Neuronal stem cell (in vitro differentiated cells): ENCODE data around the gene SYT15.
A peak's percentile ranks its signal among the peaks of the same experiment; 100 is the strongest.

Source experiments
- DNase-seq: peaks from one replicate; pipeline ENCODE4 v3.0.0-alpha.2; 2013; ENCODE audit warnings: low spot score
- H2AFZ ChIP-seq: one replicate; pipeline ENCODE4 v1.6.1; 2013; ENCODE audit warnings: mild to moderate bottlenecking, low read length, inconsistent platforms
- H2AK5ac ChIP-seq: 2 replicates; pipeline ENCODE4 v1.6.1; 2013; ENCODE audit warnings: low read depth, mild to moderate bottlenecking, inconsistent platforms, low read length, moderate library complexity, mixed read lengths
- H2BK120ac ChIP-seq: 2 replicates; pipeline ENCODE4 v1.6.1; 2013; ENCODE audit warnings: low read depth, mild to moderate bottlenecking, inconsistent platforms, low read length, moderate library complexity, mixed read lengths
- H2BK12ac ChIP-seq: one replicate; pipeline ENCODE4 v1.6.1; 2013; ENCODE audit warnings: low read length, inconsistent platforms
- H2BK15ac ChIP-seq: 2 replicates; pipeline ENCODE4 v1.6.1; 2013; ENCODE audit warnings: mild to moderate bottlenecking, low read length, inconsistent platforms, mixed read lengths
- H2BK5ac ChIP-seq: one replicate; pipeline ENCODE4 v1.6.1; 2013; ENCODE audit warnings: inconsistent platforms, mild to moderate bottlenecking, low read length, moderate library complexity
- H3K14ac ChIP-seq: one replicate; pipeline ENCODE4 v1.6.1; 2013; ENCODE audit warnings: low read length, inconsistent platforms
- H3K18ac ChIP-seq: 2 replicates; pipeline ENCODE4 v1.6.1; 2013; ENCODE audit warnings: low read length, inconsistent platforms
- H3K23ac ChIP-seq: 2 replicates; pipeline ENCODE4 v1.6.1; 2013; ENCODE audit warnings: low read depth, mild to moderate bottlenecking, mixed read lengths, low read length, inconsistent platforms; ENCODE audit not compliant: poor library complexity
- H3K27ac ChIP-seq: replicated peaks from 3 replicates; pipeline ENCODE4 v1.5.1; 2013; ENCODE audit warnings: low read length, inconsistent platforms
- H3K27me3 ChIP-seq, 3 experiments: 2 replicates each; pipeline ENCODE4 v1.6.1; 2013; ENCODE audit warnings: low read length in 3 of 3, mild to moderate bottlenecking in 2 of 3, inconsistent platforms in 1 of 3, low read depth in 1 of 3, mixed read lengths in 1 of 3, moderate library complexity in 1 of 3; ENCODE audit not compliant: control insufficient read depth in 3 of 3, insufficient read depth in 3 of 3
- H3K36me3 ChIP-seq, 2 donors: replicated peaks in 1 of 2; 2 replicates each; pipeline ENCODE4 v1.6.1; 2013; ENCODE audit warnings: low read length in 2 of 2; ENCODE audit not compliant: control insufficient read depth in 2 of 2, insufficient read depth in 2 of 2
- H3K4ac ChIP-seq: 2 replicates; pipeline ENCODE4 v1.6.1; 2013; ENCODE audit warnings: inconsistent platforms, mild to moderate bottlenecking, low read length, moderate library complexity
- H3K4me1 ChIP-seq, 2 donors: 1 replicate in 1 of 2; 2 replicates in 1 of 2; pipeline ENCODE4 v1.6.1; 2013; ENCODE audit warnings: low read length in 2 of 2, low read depth in 1 of 2; ENCODE audit not compliant: control insufficient read depth in 2 of 2, insufficient read depth in 1 of 2
- H3K4me2 ChIP-seq: one replicate; pipeline ENCODE4 v1.6.1; 2013; ENCODE audit warnings: mild to moderate bottlenecking, low read length, inconsistent platforms; ENCODE audit not compliant: insufficient read depth, poor library complexity, severe bottlenecking
- H3K4me3 ChIP-seq, 2 donors: 2 replicates each; pipeline ENCODE4 v1.5.1; 2013; ENCODE audit warnings: low read length in 2 of 2, mild to moderate bottlenecking in 2 of 2, inconsistent platforms in 1 of 2, moderate library complexity in 1 of 2
- H3K79me1 ChIP-seq: one replicate; pipeline ENCODE4 v1.6.1; 2013; ENCODE audit warnings: low read depth, mild to moderate bottlenecking, inconsistent platforms, low read length, moderate library complexity
- H3K9ac ChIP-seq: one replicate; pipeline ENCODE4 v1.6.1; 2013; ENCODE audit warnings: mild to moderate bottlenecking, low read depth, low read length, inconsistent platforms; ENCODE audit not compliant: poor library complexity
- H3K9me3 ChIP-seq, 2 donors: replicated peaks in 1 of 2; 2 replicates each; pipeline versions ENCODE3 to v1.6.1; 2013; ENCODE audit warnings: low read length in 2 of 2, mild to moderate bottlenecking in 2 of 2, inconsistent platforms in 1 of 2, low read depth in 1 of 2, mixed read lengths in 1 of 2, moderate library complexity in 1 of 2; ENCODE audit not compliant: control insufficient read depth in 2 of 2, insufficient read depth in 1 of 2
- H4K8ac ChIP-seq: one replicate; pipeline ENCODE4 v1.6.1; 2013; ENCODE audit warnings: low read depth, mild to moderate bottlenecking, inconsistent platforms, low read length, moderate library complexity
- H4K91ac ChIP-seq: one replicate; pipeline ENCODE4 v1.6.1; 2013; ENCODE audit warnings: low read length, low read depth, mild to moderate bottlenecking, inconsistent platforms; ENCODE audit not compliant: poor library complexity
- WGBS, 2 donors: extraction: QIAGEN DNeasy Blood & Tissue Kit; methylation state at CpG; one replicate each; pipeline ENCODE4 v1.1.7; 2013; ENCODE audit warnings: missing lambda C conversion rate in 2 of 2, mixed read lengths in 1 of 2; ENCODE audit not compliant: insufficient read length in 2 of 2, insufficient replicate concordance in 1 of 2; ENCODE audit errors: extremely low coverage in 2 of 2; 5-methylcytosine and 5-hydroxymethylcytosine counted together

The SYT15 gene

GRCh38 chr10:46549171-46550075 lies 29.5 kb upstream of the SYT15 start:
- Histone ChIP-seq H3K27ac (no peak overlapping the region), H3K4me3 (no peak overlapping the region), H4K8ac (peak overlapping the region; percentile 17), H3K23ac (peak overlapping the region; percentile 6), H3K4me1 (peaks cover 0 to 12% of the 10 kb centered on the region in 2 donors), H3K4me2 (no peak overlapping the region), H3K9ac (peak overlapping the region; percentile 1), H4K91ac (no peak overlapping the region), H2BK5ac (peak overlapping the region; percentile 7), H2BK12ac (peak overlapping the region; percentile 52), H3K18ac (peak overlapping the region; percentile 28), H3K14ac (peak overlapping the region; percentile 31), H3K9me3 (no peaks in the 10 kb centered on the region), H2BK15ac (no peak overlapping the region), H2BK120ac (no peak overlapping the region), H3K4ac (peak overlapping the region; percentile 4), H2AK5ac (no peak overlapping the region), H3K79me1 (peaks cover 2% of the 10 kb centered on the region), H3K27me3 (peaks cover 0 to 69% (median 0%) of the 10 kb centered on the region in 3 experiments), H2AFZ (no peak overlapping the region), H3K36me3 (peaks cover 0 to 14% of the 10 kb centered on the region in 2 donors)
- no CpG with 5 or more reads among the region's 31 CpGs for WGBS, 2 donors
- DNase-seq: no peak

- H2BK120ac ChIP-seq: no peak overlapping the region
- peaks cover 0 to 13% of the 10 kb centered on the region in 2 donors for H3K4me1 ChIP-seq
- no peak for DNase-seq
- no peaks in the 10 kb centered on the region for H3K9me3 ChIP-seq
- peak overlapping the region; percentile 7 for H2BK5ac ChIP-seq
- H4K8ac ChIP-seq: no peak overlapping the region
- no CpG with 5 or more reads among the region's 20 CpGs for WGBS, 2 donors
- no peak overlapping the region for H2BK12ac ChIP-seq
- peak overlapping the region; percentile 3 for H3K9ac ChIP-seq
- H3K4me2 ChIP-seq: no peak overlapping the region
- no peak overlapping the region for H2AFZ ChIP-seq
- peak overlapping the region; percentile 32 for H3K18ac ChIP-seq
- peaks cover 0 to 68% (median 0%) of the 10 kb centered on the region in 3 experiments for H3K27me3 ChIP-seq
- H3K23ac ChIP-seq: peak overlapping the region; percentile 6
- peak overlapping the region; percentile 49 for H3K14ac ChIP-seq
- H3K4me3 ChIP-seq: no peak overlapping the region
- no peak overlapping the region for H4K91ac ChIP-seq
- peak overlapping the region; percentile 4 for H3K4ac ChIP-seq
- no peak overlapping the region for H3K27ac ChIP-seq
- H3K36me3 ChIP-seq: peaks cover 0 to 14% of the 10 kb centered on the region in 2 donors
- H3K79me1 ChIP-seq: peaks cover 2% of the 10 kb centered on the region
- H2BK15ac ChIP-seq: no peak overlapping the region
- H2AK5ac ChIP-seq: peak overlapping the region; percentile 3
Observed at GRCh38 chr10:46550076-46550790, 28.7 kb upstream of the SYT15 start.

- peaks cover 2% of the 10 kb centered on the region for H3K79me1 ChIP-seq
- H3K27ac ChIP-seq: no peak overlapping the region
- no peak overlapping the region for H2BK12ac ChIP-seq
- no peak overlapping the region for H3K9ac ChIP-seq
- no peak overlapping the region for H3K18ac ChIP-seq
- H3K23ac ChIP-seq: peak overlapping the region; percentile 4
- no peak overlapping the region for H3K4me2 ChIP-seq
- peaks cover 0 to 68% (median 5%) of the 10 kb centered on the region in 3 experiments for H3K27me3 ChIP-seq
- no peak overlapping the region for H4K91ac ChIP-seq
- H3K4me3 ChIP-seq: no peak overlapping the region
- H3K36me3 ChIP-seq: peaks cover 0 to 14% of the 10 kb centered on the region in 2 donors
- peak overlapping the region; percentile 7 for H2BK5ac ChIP-seq
- H2AFZ ChIP-seq: no peak overlapping the region
- H3K14ac ChIP-seq: no peak overlapping the region
- no peaks in the 10 kb centered on the region for H3K9me3 ChIP-seq
- no peak overlapping the region for H2BK15ac ChIP-seq
- no CpG with 5 or more reads among the region's 8 CpGs for WGBS, 2 donors
- H3K4me1 ChIP-seq: peaks cover under 1 to 20% of the 10 kb centered on the region in 2 donors
- H2BK120ac ChIP-seq: no peak overlapping the region
- H3K4ac ChIP-seq: no peak overlapping the region
- H4K8ac ChIP-seq: no peak overlapping the region
- no peak for DNase-seq
- peak overlapping the region; percentile 38 for H2AK5ac ChIP-seq
Observed at GRCh38 chr10:46550795-46551700, 27.9 kb upstream of the SYT15 start.
